SK-N-MC (cell line): ENCODE measurements around the gene DAB2IP.

Experiments used
- EZH2 ChIP-seq: fragments of 200-600 bp; sonication (generic); IDR thresholded peaks from one replicate; pipeline ENCODE4 v1.6.1; 2017; ENCODE audit warnings: antibody characterized with exemption
- POLR2AphosphoS5 ChIP-seq: IDR thresholded peaks from 2 replicates; pipeline ENCODE4 v1.6.1; 2012; ENCODE audit warnings: mild to moderate bottlenecking, low read depth, low read length, borderline replicate concordance

DNA sequence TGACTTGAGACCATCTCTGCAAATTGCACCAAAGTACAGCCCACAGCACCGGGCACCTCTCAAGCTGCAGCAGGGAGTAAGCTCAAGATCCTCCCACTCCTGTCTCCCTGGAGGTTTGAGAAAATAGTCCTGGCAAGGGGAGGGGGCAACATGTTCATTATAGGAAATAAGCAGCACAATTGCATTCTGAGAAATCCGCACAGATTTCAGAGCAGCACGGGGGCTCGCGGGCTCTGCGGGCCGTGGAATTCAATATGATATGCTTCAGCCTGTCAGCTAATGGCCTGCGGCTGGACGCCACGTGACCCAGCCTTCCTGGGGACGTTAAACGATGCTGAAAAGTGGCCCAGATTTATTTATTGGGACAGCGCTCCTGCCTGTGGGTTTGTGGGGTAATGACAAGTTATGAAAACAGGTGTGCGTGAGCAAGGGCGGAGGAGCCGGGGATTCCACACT is 156.4 kb downstream of the DAB2IP start:
- TF ChIP-seq EZH2 (no peak), POLR2AphosphoS5 (no peak)
